Measurements from ENCODE around the gene MBD5. TPM values are rescaled to one million over a fixed set of nuclear protein-coding genes. Genes with fewer than 3 reads are reported as not detected.

MBD5 gene
- total RNA-seq, 1 donor from 2014 or later: 44.9 TPM

DNA sequence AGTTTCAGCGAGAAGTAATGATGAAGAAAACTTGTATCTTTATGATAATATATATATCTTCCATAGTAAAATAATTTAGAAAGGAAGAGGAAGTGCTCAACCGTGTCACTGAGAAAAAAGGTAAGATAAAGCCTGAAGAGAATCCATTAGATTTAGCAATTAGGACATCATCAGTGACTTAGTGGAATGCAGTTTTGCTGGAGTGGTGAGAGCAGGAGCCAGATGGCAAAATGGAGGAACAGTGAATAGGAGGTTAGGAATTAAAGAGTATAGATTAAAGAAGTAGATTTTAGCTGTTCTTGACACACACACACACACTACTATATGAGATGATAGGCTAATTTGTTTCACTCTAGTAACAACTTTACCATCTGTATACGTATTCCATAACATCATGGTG lies 466.5 kb downstream of the MBD5 start:
- Mint-ChIP-seq H3K27me3 (ENCODE audit: unreplicated experiment) (no peaks in the 10 kb centered on the region), H3K36me3 (ENCODE audit: unreplicated experiment) (peaks cover 28% of the 10 kb centered on the region), H3K4me1 (ENCODE audit: unreplicated experiment) (no peaks in the 10 kb centered on the region), H3K9me3 (ENCODE audit: unreplicated experiment) (no peaks in the 10 kb centered on the region), H3K4me3 (ENCODE audit: unreplicated experiment) (no peak overlapping the region), H3K27ac (ENCODE audit: unreplicated experiment) (no peak overlapping the region)
- no peak for DNase-seq (ENCODE audit: extremely low spot score, unreplicated experiment)
- TF ChIP-seq, protein P1, sequence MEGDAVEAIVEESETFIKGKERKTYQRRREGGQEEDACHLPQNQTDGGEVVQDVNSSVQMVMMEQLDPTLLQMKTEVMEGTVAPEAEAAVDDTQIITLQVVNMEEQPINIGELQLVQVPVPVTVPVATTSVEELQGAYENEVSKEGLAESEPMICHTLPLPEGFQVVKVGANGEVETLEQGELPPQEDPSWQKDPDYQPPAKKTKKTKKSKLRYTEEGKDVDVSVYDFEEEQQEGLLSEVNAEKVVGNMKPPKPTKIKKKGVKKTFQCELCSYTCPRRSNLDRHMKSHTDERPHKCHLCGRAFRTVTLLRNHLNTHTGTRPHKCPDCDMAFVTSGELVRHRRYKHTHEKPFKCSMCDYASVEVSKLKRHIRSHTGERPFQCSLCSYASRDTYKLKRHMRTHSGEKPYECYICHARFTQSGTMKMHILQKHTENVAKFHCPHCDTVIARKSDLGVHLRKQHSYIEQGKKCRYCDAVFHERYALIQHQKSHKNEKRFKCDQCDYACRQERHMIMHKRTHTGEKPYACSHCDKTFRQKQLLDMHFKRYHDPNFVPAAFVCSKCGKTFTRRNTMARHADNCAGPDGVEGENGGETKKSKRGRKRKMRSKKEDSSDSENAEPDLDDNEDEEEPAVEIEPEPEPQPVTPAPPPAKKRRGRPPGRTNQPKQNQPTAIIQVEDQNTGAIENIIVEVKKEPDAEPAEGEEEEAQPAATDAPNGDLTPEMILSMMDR (IDR thresholded peaks at IDR 0.05): no peak

GRCh38 chr2:148490840-148491439 lies 470.0 kb downstream of the MBD5 start:
- Mint-ChIP-seq H3K27me3 (ENCODE audit: unreplicated experiment) (no peaks in the 10 kb centered on the region), H3K4me1 (ENCODE audit: unreplicated experiment) (no peaks in the 10 kb centered on the region), H3K4me3 (ENCODE audit: unreplicated experiment) (no peak overlapping the region), H3K9me3 (ENCODE audit: unreplicated experiment) (no peaks in the 10 kb centered on the region), H3K36me3 (ENCODE audit: unreplicated experiment) (peaks cover 23% of the 10 kb centered on the region), H3K27ac (ENCODE audit: unreplicated experiment) (no peak overlapping the region)
- no peak for DNase-seq (ENCODE audit: extremely low spot score, unreplicated experiment)
- TF ChIP-seq, protein P1 (IDR thresholded peaks at IDR 0.05): no peak

- DNase-seq (ENCODE audit: extremely low spot score, unreplicated experiment): no peak
- Mint-ChIP-seq H3K36me3 (ENCODE audit: unreplicated experiment) (peaks cover 21% of the 10 kb centered on the region), H3K27ac (ENCODE audit: unreplicated experiment) (no peak overlapping the region), H3K27me3 (ENCODE audit: unreplicated experiment) (no peaks in the 10 kb centered on the region), H3K9me3 (ENCODE audit: unreplicated experiment) (no peaks in the 10 kb centered on the region), H3K4me1 (ENCODE audit: unreplicated experiment) (no peaks in the 10 kb centered on the region), H3K4me3 (ENCODE audit: unreplicated experiment) (no peak overlapping the region)
- TF ChIP-seq, protein P1 (IDR thresholded peaks at IDR 0.05): no peak
Observed at GRCh38 chr2:148493822-148494563, 473.1 kb downstream of the MBD5 start.

GRCh38 chr2:148495586-148495985 lies 474.7 kb downstream of the MBD5 start:
- Mint-ChIP-seq H3K27ac (ENCODE audit: unreplicated experiment) (no peak overlapping the region), H3K4me1 (ENCODE audit: unreplicated experiment) (no peaks in the 10 kb centered on the region), H3K36me3 (ENCODE audit: unreplicated experiment) (peaks cover 8% of the 10 kb centered on the region), H3K9me3 (ENCODE audit: unreplicated experiment) (no peaks in the 10 kb centered on the region), H3K4me3 (ENCODE audit: unreplicated experiment) (no peak overlapping the region), H3K27me3 (ENCODE audit: unreplicated experiment) (no peaks in the 10 kb centered on the region)
- TF ChIP-seq, protein P1 (IDR thresholded peaks at IDR 0.05): no peak
- DNase-seq (ENCODE audit: extremely low spot score, unreplicated experiment): no peak

DNA sequence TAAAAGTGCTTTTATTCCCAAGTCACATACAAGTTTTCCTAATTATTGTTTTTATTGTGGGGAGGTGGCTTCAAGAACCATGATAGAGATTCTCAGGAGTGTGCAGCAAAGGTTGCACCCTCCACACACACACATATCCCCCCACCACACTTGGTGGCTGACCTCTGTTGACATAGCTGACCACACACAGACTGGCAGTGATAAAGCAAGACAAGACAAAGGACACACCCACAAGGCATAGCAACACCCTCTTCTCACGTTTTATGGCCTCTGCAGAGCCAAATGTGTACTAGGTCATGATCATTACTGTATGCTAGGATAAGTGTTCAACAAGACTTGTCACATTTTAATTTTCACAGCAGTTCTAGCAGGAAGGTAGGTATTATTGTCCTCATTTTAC lies 480.7 kb downstream of the MBD5 start:
- Mint-ChIP-seq H3K36me3 (ENCODE audit: unreplicated experiment) (peaks cover 3% of the 10 kb centered on the region), H3K4me3 (ENCODE audit: unreplicated experiment) (no peak overlapping the region), H3K27ac (ENCODE audit: unreplicated experiment) (no peak overlapping the region), H3K27me3 (ENCODE audit: unreplicated experiment) (no peaks in the 10 kb centered on the region), H3K9me3 (ENCODE audit: unreplicated experiment) (no peaks in the 10 kb centered on the region), H3K4me1 (ENCODE audit: unreplicated experiment) (peaks cover 3% of the 10 kb centered on the region)
- DNase-seq (ENCODE audit: extremely low spot score, unreplicated experiment): no peak
- TF ChIP-seq, protein P1 (IDR thresholded peaks at IDR 0.05): no peak

All from osteocyte (in vitro differentiated cells).